Activated CD8-positive, alpha-beta memory T cell treated with anti-CD3 and anti-CD28 coated beads for 36 hours (primary cell): Measurements from ENCODE around the gene FAP. TPM values are rescaled to one million over a fixed set of nuclear protein-coding genes. Genes with fewer than 3 reads are reported as not detected.

Source experiments
- CTCF ChIA-PET: fragments of 350-600 bp; sonication (Branson Sonifier 250); formaldehyde crosslinking; loops from one replicate; lab custom pipeline; 2021; ENCODE audit warnings: antibody characterized with exemption; lab: Charles Lee
- POLR2A ChIA-PET: fragments of 350-600 bp; sonication (Branson Sonifier 250); formaldehyde crosslinking; loops from one replicate; lab custom pipeline; 2021; ENCODE audit warnings: antibody characterized with exemption; lab: Charles Lee
- total RNA-seq, 2 experiments: library from RNA; stranded (reverse); gene quantifications; one replicate each; pipeline ENCODE4 v1.2.3, GENCODE V29; 2021

Gene FAP
- total RNA-seq, 2 experiments from 2014 or later, result not detected

DNA sequence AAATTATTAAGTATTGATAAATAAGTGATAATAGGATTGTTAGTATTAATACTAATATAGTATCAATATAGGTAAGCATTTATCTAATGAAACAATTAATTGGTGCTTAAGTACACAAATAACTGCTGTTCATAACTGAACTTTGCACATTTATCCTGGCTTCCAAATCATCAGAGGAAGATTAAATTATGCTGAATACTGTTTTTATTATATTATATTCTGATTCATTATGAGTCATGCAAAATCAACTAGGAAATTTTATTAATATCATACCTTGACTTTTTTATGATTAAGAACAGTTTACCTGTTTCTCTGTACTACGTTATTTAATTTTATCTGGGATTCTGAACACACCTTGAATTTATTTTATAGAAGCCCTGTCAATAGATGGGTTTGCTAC is 42.6 kb downstream of the FAP start:
- CTCF ChIA-PET, result no interaction called here
- POLR2A ChIA-PET, result no interaction called here

DNA sequence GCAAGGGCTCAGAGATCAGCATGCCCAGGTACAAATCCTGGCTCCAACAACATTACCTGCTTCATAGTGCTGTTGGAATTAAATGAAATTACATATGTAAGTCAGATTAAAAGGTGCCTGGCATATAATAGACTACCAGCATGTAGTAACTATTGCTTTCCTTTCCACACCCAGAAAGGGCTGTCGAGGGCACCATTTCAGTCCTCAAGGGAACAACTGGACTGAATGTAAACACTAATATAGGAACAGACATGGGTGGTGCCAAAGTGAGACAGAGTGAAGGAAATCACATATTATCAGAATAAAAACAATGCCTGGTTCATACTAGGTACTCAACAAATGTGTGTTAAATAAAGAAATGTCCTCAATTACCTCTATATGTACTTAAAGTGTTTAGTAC is 43.3 kb downstream of the FAP start:
- POLR2A ChIA-PET, result no interaction called here
- CTCF ChIA-PET, result no interaction called here

DNA sequence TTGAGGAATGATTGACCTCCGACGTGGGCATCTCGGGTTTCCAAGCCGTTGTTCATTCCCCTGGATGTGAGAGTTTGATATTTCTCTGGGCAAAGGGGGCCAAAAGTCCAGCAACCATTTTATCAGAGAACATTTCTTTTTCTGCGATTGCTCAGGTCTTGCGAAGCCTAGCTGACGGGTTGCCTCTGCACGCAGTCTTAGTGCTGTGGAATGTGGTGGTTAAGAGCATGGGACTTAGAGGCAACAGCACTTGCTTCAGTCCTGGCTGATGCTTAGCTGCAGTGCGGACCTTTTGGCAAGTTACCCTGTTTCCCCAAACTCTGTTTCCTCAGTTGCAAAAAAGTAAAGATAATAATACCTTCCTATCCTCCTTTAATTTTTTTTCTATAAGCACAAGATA is 45.0 kb downstream of the FAP start:
- CTCF ChIA-PET, result no interaction called here
- POLR2A ChIA-PET, result no interaction called here

DNA sequence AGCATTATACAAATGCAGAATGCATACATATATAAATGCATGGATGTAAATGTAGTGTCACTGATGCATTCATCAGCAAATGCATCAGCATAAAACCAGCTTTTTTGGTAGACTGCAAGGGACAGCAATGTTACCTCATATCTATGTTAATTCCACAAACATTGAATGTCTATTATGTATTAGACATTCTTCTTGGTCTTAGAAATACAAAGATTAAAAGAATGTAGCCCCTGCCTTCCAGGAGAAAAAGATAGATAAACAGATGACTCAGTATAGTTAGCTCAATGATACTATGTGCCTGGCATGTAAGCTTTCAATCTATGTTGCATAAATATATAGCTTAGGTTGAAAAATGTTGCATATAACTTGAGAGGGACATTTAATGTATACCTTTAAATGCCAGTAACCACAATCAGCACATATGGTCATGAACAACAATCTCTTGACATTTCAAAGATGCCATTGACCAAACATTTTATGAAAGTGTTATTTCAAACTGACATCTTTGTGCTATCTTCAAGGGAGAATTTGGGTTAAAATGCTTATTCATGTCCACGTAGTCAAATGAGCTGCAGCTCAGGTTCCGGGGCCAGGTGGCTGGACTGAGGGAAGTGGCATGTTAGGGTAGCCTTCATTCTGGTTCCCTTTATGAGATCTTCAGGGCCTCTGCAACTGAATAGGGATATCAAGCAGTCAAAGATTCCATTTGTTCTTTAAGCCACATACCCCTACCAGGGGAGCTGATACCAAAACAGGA is 46.0 kb downstream of the FAP start:
- ChIA-PET POLR2A (no interaction called here), CTCF (no interaction called here)

DNA sequence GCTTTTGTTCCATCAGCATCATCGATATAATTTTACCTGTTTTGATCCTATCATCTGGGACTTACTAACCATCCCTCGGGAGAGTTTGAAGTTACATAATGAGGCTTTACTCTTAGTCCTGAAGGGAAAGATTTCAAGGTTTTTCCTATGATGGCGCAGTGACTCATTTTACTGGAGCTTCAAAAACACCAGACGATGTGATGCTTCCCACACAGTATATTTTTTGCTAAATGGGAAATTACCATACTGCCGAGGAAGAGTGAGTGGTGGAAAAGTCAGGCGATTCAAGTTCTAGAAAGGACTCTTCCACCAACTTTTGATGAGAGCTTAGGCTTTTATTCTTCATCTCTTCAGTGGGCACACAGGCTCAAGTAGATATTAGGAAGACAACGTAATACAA is 46.6 kb downstream of the FAP start:
- ChIA-PET POLR2A (no interaction called here), CTCF (no interaction called here)

DNA sequence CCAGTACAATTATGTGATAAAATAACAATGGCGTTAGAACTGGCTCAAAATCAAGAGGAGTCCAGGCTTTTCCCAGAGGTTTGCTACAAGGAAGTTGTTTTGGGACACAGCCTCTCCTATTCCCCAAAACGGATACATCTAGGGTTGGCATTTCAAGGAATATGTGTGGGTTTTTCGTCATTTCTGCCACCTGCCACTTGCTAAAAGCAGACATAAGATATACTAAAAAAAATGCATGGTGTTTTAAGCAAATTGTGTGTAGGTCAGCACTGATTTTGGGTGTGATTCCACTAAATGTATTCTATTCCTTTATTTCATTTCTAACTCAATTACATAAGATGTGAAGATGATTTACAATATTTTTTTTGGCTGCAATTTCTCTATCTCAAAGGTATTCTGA is 54.8 kb downstream of the FAP start:
- POLR2A ChIA-PET, result no interaction called here
- CTCF ChIA-PET, result no interaction called here

DNA sequence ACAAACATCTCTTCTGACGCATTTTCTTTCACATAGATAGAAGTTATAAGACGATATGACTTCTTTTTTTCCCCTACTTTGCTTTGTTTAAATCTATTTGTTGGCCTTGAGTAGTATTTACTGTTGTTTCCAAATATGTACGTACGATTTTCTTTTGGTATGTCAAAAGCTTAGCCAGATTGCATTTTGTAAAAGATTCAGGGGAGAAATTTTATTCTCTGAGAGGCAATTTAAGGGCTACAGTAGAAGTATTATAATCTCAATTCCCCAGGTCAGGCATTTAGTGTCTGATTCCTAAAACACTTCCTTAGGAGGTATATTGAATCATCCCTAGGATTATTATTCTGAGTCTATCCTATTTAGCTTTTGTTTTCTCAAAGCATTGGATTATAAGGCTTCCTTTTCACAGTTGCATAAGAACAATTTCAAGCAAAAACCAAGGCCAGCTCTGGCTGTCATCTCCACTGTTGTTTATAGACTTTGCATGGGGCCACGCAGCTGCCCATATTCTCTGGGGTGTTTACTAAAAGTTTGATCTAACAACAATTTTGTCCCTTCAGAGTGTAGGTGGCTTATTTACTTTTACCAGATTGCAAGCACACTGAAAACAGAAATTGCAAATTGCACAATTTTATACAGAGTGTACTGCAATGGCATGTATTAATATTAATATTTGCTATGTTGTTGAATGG is 57.6 kb downstream of the FAP start:
- ChIA-PET CTCF (no interaction called here), POLR2A (no interaction called here)

DNA sequence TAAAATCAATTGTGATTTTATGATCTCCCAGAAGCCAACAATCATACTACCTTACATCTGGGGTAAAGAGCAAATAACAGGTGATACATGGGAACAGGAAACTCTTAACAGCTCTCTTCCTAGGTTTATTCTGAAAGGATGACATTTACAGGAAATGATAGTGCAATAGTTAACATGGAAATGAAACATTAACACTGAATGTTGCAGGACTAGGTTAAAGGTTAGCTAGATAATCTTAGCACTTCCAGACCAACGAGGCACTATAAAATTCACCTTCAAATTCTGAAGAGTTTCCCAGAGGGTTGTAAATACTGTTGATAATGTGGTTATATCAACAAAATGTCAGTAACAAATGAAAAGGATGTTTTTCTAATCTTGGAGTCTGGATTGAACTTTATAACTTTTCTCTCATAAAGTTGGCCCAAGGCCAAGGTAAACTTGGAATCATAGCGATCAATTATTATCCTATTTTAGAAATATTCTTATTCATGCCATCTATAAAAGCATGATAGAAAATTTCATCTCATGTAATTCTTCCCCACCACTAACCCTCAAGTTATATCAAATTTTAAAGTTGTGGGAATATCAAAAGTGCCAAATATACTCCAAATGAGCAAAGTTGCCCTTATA is 58.3 kb downstream of the FAP start:
- POLR2A ChIA-PET, result no interaction called here
- CTCF ChIA-PET, result no interaction called here

DNA sequence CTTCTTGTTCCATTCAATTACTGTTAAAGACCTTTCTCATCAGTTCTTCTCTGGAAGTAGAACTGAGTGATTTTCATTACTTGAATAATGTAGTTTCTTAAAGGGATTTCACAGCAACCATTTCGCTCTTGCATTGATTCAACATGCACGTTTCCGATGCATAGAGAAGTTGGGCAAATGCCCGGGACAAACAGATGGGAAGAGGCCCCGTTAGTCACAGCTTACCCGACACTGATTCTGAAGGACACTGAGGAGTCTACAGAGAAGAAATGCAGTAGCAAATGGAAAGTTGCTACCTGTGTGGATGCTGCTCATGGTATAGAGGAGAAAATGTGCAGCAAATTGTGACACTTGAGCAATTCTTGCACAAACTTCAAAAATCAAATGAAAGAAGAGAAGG is 58.9 kb downstream of the FAP start:
- CTCF ChIA-PET, result no interaction called here

DNA sequence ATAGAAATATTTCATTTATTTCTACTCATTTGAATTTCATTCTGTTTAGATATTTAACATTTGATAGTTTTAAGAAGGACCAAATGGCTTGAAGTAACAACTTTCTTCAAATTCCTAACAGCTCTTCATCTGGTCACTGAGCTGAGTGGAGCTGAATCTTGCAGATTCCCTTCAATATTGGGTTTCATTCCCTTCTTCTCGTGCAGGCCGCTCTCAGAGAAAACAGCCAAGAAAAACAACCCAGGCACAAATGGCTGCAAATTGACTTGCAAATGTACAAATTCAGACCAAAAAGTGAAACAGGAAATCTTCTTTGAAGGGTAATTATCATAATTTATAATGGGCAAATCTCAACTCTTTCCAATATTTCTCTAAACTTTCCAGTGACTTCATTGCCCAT is 60.9 kb downstream of the FAP start:
- CTCF ChIA-PET, result no interaction called here

More for the DNA sequence above, 58.9 kb downstream of the FAP start:
- POLR2A ChIA-PET, result no interaction called here

DNA sequence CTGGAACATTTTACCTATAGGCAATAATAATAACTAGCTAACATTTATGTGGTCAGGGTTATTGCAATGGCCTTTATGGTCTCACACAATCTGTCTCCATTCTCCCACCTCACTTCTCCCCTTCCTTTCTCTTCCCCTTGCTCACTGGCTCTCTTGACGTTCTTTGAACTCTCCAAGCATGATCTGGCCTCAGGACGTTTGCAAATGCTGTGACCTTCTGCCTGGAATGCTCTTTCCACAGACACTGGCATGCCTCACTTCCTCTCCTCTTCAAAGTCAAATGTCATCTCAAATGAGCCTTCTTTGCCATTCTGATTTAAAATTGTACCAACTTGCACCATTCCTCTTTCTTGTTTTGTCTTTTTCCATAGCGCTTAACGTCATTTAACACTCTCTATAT is 65.9 kb downstream of the FAP start:
- ChIA-PET CTCF (no interaction called here), POLR2A (no interaction called here)

More for the DNA sequence above, 60.9 kb downstream of the FAP start:
- POLR2A ChIA-PET, result no interaction called here

DNA sequence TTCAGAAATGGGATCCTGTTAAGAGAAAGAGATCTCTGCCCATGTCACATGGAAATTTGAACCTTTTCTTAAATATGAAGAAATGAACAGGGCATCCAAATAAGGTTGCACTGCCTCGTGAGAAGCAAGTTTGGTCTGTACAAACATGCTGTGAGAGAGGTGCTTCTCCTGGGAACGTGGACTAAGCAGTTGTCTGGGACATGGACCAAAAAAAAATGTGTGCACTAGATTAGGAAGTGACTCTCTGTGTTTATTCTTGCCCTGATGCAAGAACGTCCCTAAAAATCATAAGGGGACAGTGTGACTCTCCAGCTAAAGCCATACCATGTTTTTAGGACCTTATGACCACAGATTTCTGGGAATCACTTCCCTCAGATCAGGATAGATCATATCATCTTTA is 67.5 kb downstream of the FAP start:
- CTCF ChIA-PET, result no interaction called here

DNA sequence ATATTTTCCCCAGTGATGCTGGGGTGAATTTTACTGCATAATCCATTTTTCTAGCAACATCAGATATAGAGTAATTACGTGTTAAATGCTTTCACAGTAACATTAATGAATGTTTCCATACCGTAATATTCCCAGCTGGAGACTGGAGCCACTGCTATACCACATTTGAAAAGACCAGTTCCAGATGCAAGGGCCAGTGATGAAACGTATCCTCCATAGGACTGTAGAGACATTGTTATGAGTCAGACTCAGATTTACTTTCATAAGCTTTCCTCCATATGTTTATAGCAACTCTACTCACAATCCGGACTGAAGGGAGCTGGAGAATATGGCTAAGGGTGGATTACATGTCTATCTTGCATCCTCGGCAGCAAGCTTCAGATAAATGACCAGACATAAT is 68.5 kb downstream of the FAP start:
- ChIA-PET CTCF (no interaction called here), POLR2A (no interaction called here)

More for the DNA sequence above, 67.5 kb downstream of the FAP start:
- POLR2A ChIA-PET, result no interaction called here

DNA sequence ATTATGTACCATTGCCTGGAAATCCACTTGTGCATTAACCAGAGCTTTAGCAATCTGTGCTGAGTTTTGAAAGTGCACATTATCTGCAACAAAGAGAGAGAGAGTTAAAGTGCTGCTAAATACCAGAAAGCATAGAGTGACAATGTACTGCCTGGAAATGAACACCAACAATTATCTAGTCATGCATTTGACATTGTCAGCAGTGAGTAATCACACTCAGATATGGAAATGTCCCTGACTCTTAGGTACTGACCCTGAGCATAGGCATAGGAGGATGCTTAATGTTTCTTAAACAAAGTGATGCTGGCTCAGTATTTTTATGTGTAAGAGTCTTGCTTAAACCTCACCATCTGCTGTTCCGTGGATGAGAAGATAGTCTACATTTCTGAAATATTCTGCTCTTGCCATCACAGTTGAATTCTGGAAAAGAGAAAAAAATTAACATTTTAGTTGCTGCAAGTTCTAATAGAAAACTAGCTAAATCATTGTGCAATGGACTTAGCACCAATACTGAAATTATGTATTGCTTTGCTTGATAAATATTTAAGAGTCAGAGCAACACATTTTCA is 70.4 kb downstream of the FAP start:
- ChIA-PET POLR2A (no interaction called here), CTCF (no interaction called here)

DNA sequence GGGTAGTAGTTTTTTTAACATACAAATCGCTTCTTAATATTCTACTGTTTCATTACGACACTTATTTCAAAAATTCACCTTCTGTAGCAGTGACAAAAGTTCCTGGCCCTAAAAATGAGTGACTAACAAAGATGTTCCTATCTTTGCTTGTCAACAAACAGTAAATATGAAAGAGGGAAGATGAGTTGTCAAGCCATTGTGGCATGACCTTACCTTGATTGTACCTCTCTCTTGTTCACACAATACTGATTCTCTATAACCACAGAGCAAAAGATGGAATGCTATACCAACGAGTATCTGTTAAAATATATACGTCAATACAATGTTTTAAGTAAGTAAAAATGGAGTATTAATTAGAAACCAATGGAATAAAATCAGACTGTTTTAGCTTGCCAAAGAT is 76.5 kb downstream of the FAP start:
- ChIA-PET CTCF (no interaction called here), POLR2A (no interaction called here)

DNA sequence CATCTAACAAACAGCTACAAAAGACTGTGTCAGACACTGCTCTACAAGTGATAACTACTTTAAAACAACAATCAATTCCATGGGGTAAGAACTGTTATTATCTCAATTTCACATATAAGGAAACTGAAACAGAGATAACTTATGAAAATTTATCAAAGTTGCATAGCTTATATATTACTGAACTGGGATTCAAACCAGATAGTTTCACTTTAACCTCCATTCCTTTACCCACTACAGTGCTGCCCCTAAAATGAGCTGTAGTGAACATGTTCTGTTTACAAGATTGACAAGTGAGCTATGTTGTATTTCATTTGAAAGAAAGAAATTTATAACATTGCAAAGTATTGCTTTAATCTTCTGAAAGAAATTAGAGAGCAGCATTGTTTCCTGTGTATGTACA is 77.1 kb downstream of the FAP start:
- ChIA-PET CTCF (no interaction called here), POLR2A (no interaction called here)

DNA sequence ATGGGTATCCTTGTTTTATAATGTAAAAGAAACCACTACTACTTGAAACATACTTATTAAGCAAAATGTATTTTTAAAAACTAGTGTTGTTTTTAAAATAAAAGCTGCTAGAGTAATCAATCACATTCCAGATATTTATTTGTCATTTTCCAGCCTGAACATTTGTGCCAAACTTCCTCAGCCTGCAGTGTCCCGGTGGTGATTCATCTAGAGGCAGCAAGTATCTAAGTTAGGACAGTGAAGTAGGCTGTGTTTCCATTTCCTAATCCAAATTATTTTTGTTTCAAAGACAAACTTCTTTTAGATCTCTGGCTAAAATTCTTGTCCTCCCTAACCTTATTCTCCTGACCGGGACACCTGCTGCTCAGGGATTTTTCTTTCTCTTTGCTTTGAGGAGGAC is 78.4 kb downstream of the FAP start:
- ChIA-PET POLR2A (no interaction called here), CTCF (no interaction called here)

DNA sequence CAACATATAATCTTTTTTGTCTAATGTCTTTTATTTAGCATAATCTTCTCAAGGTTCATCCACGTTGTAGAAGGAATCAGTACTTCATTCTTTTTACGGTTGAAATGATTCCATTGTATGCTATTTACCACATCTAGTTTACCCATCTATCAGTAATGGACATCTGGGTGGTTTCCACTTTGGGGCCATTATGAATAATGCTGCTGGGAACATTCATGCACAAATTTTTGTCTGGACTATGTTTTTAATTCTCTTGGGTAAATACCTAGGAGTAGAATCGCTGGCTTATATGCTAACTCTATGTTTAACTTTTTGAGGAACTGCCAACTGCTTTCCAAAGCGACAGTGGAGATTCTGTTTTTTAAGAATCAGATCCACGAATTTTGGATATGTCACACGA is 83.8 kb downstream of the FAP start:
- ChIA-PET CTCF (no interaction called here), POLR2A (no interaction called here)

DNA sequence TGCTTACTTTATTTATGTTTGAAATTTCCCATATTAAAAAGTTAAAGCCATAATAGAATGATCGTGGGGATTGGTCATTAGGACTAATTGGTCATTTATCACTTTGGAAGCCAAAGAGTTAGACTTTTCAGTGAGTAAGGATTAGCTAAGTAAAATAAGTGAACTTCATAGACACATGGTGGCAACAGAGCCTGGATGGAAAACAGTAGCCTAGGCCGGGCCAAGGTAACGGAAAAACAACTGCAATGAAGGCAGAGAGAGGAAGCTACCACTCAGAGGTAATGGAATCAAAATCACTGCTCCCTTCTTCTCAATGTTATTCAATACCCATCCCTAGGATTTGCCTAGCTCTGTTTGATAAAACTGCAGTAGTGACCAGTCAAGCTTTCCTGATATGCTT is 87.1 kb downstream of the FAP start:
- CTCF ChIA-PET, result no interaction called here
- POLR2A ChIA-PET, result no interaction called here

DNA sequence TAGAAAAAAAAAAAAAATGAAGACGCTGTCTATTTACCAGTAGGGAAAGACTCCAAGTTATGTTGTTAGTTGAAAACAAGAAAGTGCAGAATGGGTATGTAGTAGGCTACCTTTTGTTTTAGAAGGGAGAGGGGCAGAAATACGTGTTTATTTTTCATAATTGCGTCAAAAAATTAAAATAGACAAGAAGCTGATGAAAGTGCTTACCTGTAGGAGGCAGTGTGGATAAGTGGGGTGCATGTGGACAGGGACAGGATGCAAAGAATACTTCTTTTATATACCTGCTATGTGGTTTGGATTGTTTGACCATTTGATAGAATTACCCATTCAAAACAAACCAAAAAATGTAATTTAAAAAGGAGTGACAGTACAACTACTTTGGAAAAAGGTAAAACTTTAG is 88.2 kb downstream of the FAP start:
- ChIA-PET CTCF (no interaction called here), POLR2A (no interaction called here)
